ENCODE data around the gene CDH23. TPM values are rescaled to one million over a fixed set of nuclear protein-coding genes. Genes with fewer than 3 reads are reported as not detected.

CDH23 gene
- polyA plus RNA-seq, 1 donor from 2014 or later, result 6.6 TPM

DNA sequence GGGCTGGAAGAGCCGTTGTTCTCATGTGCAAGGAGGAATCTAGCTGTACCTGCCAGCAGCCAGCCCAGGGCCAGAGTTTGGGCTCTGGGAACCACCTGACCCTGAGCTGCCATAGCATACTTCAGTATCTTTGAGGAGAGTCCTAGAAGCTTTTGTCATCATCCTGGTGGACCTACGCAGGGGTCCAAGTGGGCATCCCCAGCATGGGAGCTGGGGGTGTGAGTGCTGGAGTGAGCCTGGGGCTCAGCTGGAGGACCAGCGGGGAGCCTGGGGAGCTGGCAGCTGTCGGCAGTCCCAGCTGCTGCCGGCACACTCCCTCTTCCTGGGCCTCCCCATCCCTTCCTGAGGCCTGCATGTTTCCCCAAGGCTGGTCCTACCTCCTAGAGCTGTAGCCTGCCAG is 290.4 kb downstream of the CDH23 start:
- H3K4me3 ChIP-seq (ENCODE audit: low read length), result no peak overlapping the region

DNA sequence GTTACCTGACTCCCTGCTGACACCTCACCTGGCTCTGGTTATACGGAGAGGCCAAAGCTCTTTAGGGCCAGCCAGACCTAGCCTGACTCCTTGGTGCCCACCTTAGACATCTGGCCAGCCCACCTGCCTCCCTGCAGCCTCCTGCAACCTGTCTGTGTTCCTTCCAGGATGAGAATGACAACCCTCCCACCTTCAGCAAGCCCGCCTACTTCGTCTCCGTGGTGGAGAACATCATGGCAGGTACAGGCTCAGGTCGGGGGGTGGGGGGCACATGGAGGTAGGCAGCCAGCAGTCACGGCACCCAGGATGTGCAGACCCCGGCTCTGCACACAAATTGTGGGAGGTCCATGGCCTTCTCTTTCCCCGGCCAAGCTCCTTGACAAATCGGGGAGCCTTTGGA is 290.8 kb downstream of the CDH23 start:
- no peak for TF ChIP-seq TAF1 (IDR thresholded peaks at IDR 0.05; ENCODE audit: low read depth)
- TF ChIP-seq POLR2AphosphoS5 (IDR thresholded peaks at IDR 0.05), result no peak
- TF ChIP-seq MXI1 (conservative IDR thresholded peaks at IDR 0.05; ENCODE audit: poor library complexity, severe bottlenecking), result no peak
- TF ChIP-seq, protein P1, sequence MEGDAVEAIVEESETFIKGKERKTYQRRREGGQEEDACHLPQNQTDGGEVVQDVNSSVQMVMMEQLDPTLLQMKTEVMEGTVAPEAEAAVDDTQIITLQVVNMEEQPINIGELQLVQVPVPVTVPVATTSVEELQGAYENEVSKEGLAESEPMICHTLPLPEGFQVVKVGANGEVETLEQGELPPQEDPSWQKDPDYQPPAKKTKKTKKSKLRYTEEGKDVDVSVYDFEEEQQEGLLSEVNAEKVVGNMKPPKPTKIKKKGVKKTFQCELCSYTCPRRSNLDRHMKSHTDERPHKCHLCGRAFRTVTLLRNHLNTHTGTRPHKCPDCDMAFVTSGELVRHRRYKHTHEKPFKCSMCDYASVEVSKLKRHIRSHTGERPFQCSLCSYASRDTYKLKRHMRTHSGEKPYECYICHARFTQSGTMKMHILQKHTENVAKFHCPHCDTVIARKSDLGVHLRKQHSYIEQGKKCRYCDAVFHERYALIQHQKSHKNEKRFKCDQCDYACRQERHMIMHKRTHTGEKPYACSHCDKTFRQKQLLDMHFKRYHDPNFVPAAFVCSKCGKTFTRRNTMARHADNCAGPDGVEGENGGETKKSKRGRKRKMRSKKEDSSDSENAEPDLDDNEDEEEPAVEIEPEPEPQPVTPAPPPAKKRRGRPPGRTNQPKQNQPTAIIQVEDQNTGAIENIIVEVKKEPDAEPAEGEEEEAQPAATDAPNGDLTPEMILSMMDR (IDR thresholded peaks at IDR 0.05; ENCODE audit: poor library complexity, severe bottlenecking), result no peak
- TF ChIP-seq, protein P2, sequence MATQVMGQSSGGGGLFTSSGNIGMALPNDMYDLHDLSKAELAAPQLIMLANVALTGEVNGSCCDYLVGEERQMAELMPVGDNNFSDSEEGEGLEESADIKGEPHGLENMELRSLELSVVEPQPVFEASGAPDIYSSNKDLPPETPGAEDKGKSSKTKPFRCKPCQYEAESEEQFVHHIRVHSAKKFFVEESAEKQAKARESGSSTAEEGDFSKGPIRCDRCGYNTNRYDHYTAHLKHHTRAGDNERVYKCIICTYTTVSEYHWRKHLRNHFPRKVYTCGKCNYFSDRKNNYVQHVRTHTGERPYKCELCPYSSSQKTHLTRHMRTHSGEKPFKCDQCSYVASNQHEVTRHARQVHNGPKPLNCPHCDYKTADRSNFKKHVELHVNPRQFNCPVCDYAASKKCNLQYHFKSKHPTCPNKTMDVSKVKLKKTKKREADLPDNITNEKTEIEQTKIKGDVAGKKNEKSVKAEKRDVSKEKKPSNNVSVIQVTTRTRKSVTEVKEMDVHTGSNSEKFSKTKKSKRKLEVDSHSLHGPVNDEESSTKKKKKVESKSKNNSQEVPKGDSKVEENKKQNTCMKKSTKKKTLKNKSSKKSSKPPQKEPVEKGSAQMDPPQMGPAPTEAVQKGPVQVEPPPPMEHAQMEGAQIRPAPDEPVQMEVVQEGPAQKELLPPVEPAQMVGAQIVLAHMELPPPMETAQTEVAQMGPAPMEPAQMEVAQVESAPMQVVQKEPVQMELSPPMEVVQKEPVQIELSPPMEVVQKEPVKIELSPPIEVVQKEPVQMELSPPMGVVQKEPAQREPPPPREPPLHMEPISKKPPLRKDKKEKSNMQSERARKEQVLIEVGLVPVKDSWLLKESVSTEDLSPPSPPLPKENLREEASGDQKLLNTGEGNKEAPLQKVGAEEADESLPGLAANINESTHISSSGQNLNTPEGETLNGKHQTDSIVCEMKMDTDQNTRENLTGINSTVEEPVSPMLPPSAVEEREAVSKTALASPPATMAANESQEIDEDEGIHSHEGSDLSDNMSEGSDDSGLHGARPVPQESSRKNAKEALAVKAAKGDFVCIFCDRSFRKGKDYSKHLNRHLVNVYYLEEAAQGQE (IDR thresholded peaks at IDR 0.05; ENCODE audit: borderline replicate concordance), result no peak
- no peak for TF ChIP-seq SMC3 (conservative IDR thresholded peaks at IDR 0.05; ENCODE audit: poor library complexity)
- Histone ChIP-seq H3K27me3 (ENCODE audit: insufficient read depth, low read depth, low read length) (no peaks in the 10 kb centered on the region), H3K79me2 (replicated peaks; ENCODE audit: insufficient read depth, low read length) (no peaks in the 10 kb centered on the region), H3K9me2 (ENCODE audit: insufficient read depth, low read length) (no peaks in the 10 kb centered on the region), H2AFZ (ENCODE audit: low read depth, low read length) (no peak overlapping the region), H3F3A (ENCODE audit: insufficient read depth, low read length, poor library complexity, severe bottlenecking) (no peaks in the 10 kb centered on the region), H3K9me3 (ENCODE audit: low read length) (no peaks in the 10 kb centered on the region), H3K4me3 (ENCODE audit: low read length) (no peak overlapping the region), H4K20me1 (ENCODE audit: insufficient read depth) (no peaks in the 10 kb centered on the region), H3K27ac (ENCODE audit: low read length) (no peak overlapping the region), H3K9ac (ENCODE audit: low read length) (no peak overlapping the region), H3K36me3 (ENCODE audit: insufficient read depth, low read length) (no peaks in the 10 kb centered on the region), H3K4me2 (ENCODE audit: low read length) (no peak overlapping the region)

More for the DNA sequence above, 290.4 kb downstream of the CDH23 start:
- Histone ChIP-seq H3K9me3 (ENCODE audit: low read length) (no peaks in the 10 kb centered on the region), H3K79me2 (replicated peaks; ENCODE audit: insufficient read depth, low read length) (no peaks in the 10 kb centered on the region), H4K20me1 (ENCODE audit: insufficient read depth) (no peaks in the 10 kb centered on the region), H3K9ac (ENCODE audit: low read length) (no peak overlapping the region), H3K27me3 (ENCODE audit: insufficient read depth, low read depth, low read length) (no peaks in the 10 kb centered on the region), H3K4me2 (ENCODE audit: low read length) (no peak overlapping the region), H3K36me3 (ENCODE audit: insufficient read depth, low read length) (no peaks in the 10 kb centered on the region), H3F3A (ENCODE audit: insufficient read depth, low read length, poor library complexity, severe bottlenecking) (no peaks in the 10 kb centered on the region), H2AFZ (ENCODE audit: low read depth, low read length) (no peak overlapping the region), H3K27ac (ENCODE audit: low read length) (no peak overlapping the region), H3K9me2 (ENCODE audit: insufficient read depth, low read length) (no peaks in the 10 kb centered on the region)
- no peak for TF ChIP-seq POLR2AphosphoS5 (IDR thresholded peaks at IDR 0.05)
- TF ChIP-seq, protein P2 (IDR thresholded peaks at IDR 0.05; ENCODE audit: borderline replicate concordance), result no peak
- no peak for TF ChIP-seq EP300 (conservative IDR thresholded peaks at IDR 0.05; ENCODE audit: poor library complexity, severe bottlenecking)
- TF ChIP-seq TAF1 (IDR thresholded peaks at IDR 0.05; ENCODE audit: low read depth), result no peak
- no peak for TF ChIP-seq RAD21 (conservative IDR thresholded peaks at IDR 0.05)
- no peak for TF ChIP-seq MXI1 (conservative IDR thresholded peaks at IDR 0.05; ENCODE audit: poor library complexity, severe bottlenecking)
- TF ChIP-seq, protein P1 (IDR thresholded peaks at IDR 0.05; ENCODE audit: poor library complexity, severe bottlenecking), result no peak
- TF ChIP-seq EZH2 (IDR thresholded peaks at IDR 0.05; ENCODE audit: borderline replicate concordance, insufficient read depth, low read length, poor library complexity, severe bottlenecking), result no peak
- no peak for TF ChIP-seq SMC3 (conservative IDR thresholded peaks at IDR 0.05; ENCODE audit: poor library complexity)

All from neural cell (in vitro differentiated cells).